ENCODE measurements around the gene CCNF. TPM values are rescaled to one million over a fixed set of nuclear protein-coding genes. Genes with fewer than 3 reads are reported as not detected.
"Not testable (repeated sequence)": the region's sequence is repeated elsewhere in the genome, so short reads cannot be mapped to it uniquely, and the experiment has no call there.

The CCNF gene
- total and polyA plus RNA-seq, 11 donors, result 0.38 to 6.0 (median 1.6) TPM

- Histone ChIP-seq H3K27me3 (peaks cover 7 to 19% (median 18%) of the 10 kb centered on the region in 9 donors), H3K4me3 (peak overlapping the region in 1 of 12 donors; percentile 9), H3K4me1 (peaks cover 5 to 36% (median 20%) of the 10 kb centered on the region in 12 donors), H3K27ac (no peak overlapping the region), H3K9me3 (no peaks in the 10 kb centered on the region), H3K36me3 (no peaks in the 10 kb centered on the region)
- WGBS, 4 donors, result 90 to 98% (median 91%) methylated on average over 3 of the region's 3 CpGs
- intact Hi-C loops (cut with DNase I), result loop anchor here in 1 of 10 donors (1.0 kb wide), 1 partner anchor 17 kb away; no protein-coding TSS in a partner anchor
- ATAC-seq, result no peak
- TF ChIP-seq CTCF (IDR thresholded peaks at IDR 0.05), result no peak
- TF ChIP-seq POLR2A (IDR thresholded peaks at IDR 0.05), result no peak
- no peak for DNase-seq
Measured at GRCh38 chr16:2476741-2477140, 47.5 kb downstream of the CCNF start.

- H3K9me3 ChIP-seq, result no peaks in the 10 kb centered on the region
- H3K27me3 ChIP-seq, result peaks cover 6 to 13% (median 12%) of the 10 kb centered on the region in 9 donors
- WGBS, 4 donors, result 91 to 99% (median 97%) methylated on average over 3 of the region's 3 CpGs
- no peak for DNase-seq
- ATAC-seq, result no peak
- H3K4me3 ChIP-seq, result no peak overlapping the region
- TF ChIP-seq CTCF (IDR thresholded peaks at IDR 0.05) (no peak), POLR2A (IDR thresholded peaks at IDR 0.05) (no peak)
- H3K36me3 ChIP-seq, result no peaks in the 10 kb centered on the region
- intact Hi-C loops (cut with DNase I), result no loop called here
- no peak overlapping the region for H3K27ac ChIP-seq
- H3K4me1 ChIP-seq, result peaks cover 5 to 33% (median 18%) of the 10 kb centered on the region in 12 donors
Measured at GRCh38 chr16:2477327-2477726, 48.1 kb downstream of the CCNF start.

- H3K27me3 ChIP-seq, result peaks cover 0 to 4% (median 3%) of the 10 kb centered on the region in 9 donors
- DNase-seq (no peak), ATAC-seq (no peak)
- TF ChIP-seq CTCF (IDR thresholded peaks at IDR 0.05) (no peak), POLR2A (IDR thresholded peaks at IDR 0.05) (no peak)
- no peaks in the 10 kb centered on the region for H3K9me3 ChIP-seq
- no peak overlapping the region for H3K27ac ChIP-seq
- no peaks in the 10 kb centered on the region for H3K36me3 ChIP-seq
- no peak overlapping the region for H3K4me3 ChIP-seq
- 83 to 91% (median 84%) methylated on average over 8 of the region's 8 CpGs for WGBS, 4 donors
- H3K4me1 ChIP-seq, result peaks cover 5 to 40% (median 23%) of the 10 kb centered on the region in 12 donors
- intact Hi-C loops (cut with DNase I), result no loop called here
Measured at GRCh38 chr16:2478279-2478678, 49.0 kb downstream of the CCNF start.

- DNase-seq, H3K36me3 ChIP-seq, H3K4me3 ChIP-seq, H3K9me3 ChIP-seq, H3K27ac ChIP-seq, H3K27me3 ChIP-seq, ATAC-seq: not testable (repeated sequence)
- peaks cover 0 to 30% (median 17%) of the 10 kb centered on the region in 12 donors for H3K4me1 ChIP-seq
- intact Hi-C loops (cut with DNase I), result loop anchor here in 1 of 10 donors (5.0 kb wide), 1 partner anchor 48 kb away; no protein-coding TSS in a partner anchor
- WGBS, 4 donors, result 95 to 98% (median 95%) methylated on average over 10 of the region's 10 CpGs
Measured at GRCh38 chr16:2479996-2480395, 50.7 kb downstream of the CCNF start.

GRCh38 chr16:2480948-2481347 is 51.7 kb downstream of the CCNF start:
- Histone ChIP-seq H3K4me1 (peaks cover 0 to 27% (median 14%) of the 10 kb centered on the region in 12 donors), H3K4me3 (no peak overlapping the region), H3K36me3 (no peaks in the 10 kb centered on the region), H3K9me3 (no peaks in the 10 kb centered on the region), H3K27me3 (no peaks in the 10 kb centered on the region), H3K27ac (no peak overlapping the region)
- no peak for ATAC-seq
- 86 to 94% (median 90%) methylated on average over 12 of the region's 12 CpGs for WGBS, 4 donors
- no peak for DNase-seq
- intact Hi-C loops (cut with DNase I), result loop anchor here in 1 of 10 donors (5.0 kb wide), 1 partner anchor 49 kb away; no protein-coding TSS in a partner anchor
- TF ChIP-seq CTCF (IDR thresholded peaks at IDR 0.05) (no peak), POLR2A (IDR thresholded peaks at IDR 0.05) (no peak)

Data from heart left ventricle (tissue), 16 donors.